ENCODE results near the gene THBS1. TPM values are rescaled to one million over a fixed set of nuclear protein-coding genes. Genes with fewer than 3 reads are reported as not detected.

The THBS1 gene
- total RNA-seq, 1 experiment from 2014 or later, result 37.1 TPM

DNA sequence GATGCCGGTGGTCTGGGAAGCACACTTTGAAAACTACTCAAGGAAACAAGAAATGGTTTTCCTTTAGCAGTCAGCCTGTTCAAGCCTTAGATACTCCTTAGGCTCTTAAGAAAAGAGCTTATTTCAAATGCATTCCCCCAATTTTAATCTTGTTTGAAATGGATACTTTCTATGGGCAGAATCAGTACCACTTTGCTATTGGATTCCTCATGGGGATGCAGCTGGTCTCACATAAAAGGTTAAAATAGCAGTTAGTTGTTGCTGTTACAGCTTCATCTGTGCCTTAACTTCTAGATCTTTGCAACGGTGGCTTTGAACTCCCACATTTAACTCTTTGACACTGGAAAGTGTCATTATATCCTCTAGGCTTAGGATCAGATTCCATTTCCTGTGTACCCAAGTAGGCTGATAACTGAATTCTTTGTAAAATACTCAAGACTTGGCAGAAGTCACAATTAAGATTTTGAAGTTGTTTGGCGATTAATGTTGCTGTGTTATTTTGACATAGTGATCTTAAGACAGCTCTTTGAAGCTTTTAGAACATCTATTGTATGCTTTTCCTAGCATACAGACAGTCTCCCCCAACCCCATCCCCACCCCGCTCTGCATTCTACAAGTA lies 2.2 kb downstream of the THBS1 start:
- TF ChIP-seq CTCF (IDR thresholded peaks at IDR 0.05) (no peak), ARID4B (CRISPR knock-in tag; IDR thresholded peaks at IDR 0.05; ENCODE audit: borderline replicate concordance) (no peak), EMX1 (CRISPR knock-in tag; IDR thresholded peaks at IDR 0.05) (no peak), RORB (CRISPR knock-in tag; IDR thresholded peaks at IDR 0.05) (no peak), NFYB (CRISPR knock-in tag; conservative IDR thresholded peaks at IDR 0.05; ENCODE audit: low read depth) (no peak), ATF1 (CRISPR knock-in tag; IDR thresholded peaks at IDR 0.05) (no peak), CREB1 (CRISPR knock-in tag; IDR thresholded peaks at IDR 0.05) (no peak), MXD4 (CRISPR knock-in tag; IDR thresholded peaks at IDR 0.05; ENCODE audit: borderline replicate concordance) (no peak), ELF4 (CRISPR knock-in tag; IDR thresholded peaks at IDR 0.05; ENCODE audit: low read depth) (no peak), TEAD1 (CRISPR knock-in tag; IDR thresholded peaks at IDR 0.05) (no peak), ZNF232 (CRISPR knock-in tag; IDR thresholded peaks at IDR 0.05) (no peak), AR (CRISPR knock-in tag; IDR thresholded peaks at IDR 0.05) (no peak)
- TF ChIP-seq, protein P1, sequence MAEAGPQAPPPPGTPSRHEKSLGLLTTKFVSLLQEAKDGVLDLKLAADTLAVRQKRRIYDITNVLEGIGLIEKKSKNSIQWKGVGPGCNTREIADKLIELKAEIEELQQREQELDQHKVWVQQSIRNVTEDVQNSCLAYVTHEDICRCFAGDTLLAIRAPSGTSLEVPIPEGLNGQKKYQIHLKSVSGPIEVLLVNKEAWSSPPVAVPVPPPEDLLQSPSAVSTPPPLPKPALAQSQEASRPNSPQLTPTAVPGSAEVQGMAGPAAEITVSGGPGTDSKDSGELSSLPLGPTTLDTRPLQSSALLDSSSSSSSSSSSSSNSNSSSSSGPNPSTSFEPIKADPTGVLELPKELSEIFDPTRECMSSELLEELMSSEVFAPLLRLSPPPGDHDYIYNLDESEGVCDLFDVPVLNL (CRISPR knock-in tag; IDR thresholded peaks at IDR 0.05; ENCODE audit: borderline replicate concordance, low read depth), result no peak
- TF ChIP-seq, protein P2, sequence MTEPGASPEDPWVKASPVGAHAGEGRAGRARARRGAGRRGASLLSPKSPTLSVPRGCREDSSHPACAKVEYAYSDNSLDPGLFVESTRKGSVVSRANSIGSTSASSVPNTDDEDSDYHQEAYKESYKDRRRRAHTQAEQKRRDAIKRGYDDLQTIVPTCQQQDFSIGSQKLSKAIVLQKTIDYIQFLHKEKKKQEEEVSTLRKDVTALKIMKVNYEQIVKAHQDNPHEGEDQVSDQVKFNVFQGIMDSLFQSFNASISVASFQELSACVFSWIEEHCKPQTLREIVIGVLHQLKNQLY (CRISPR knock-in tag; IDR thresholded peaks at IDR 0.05), result no peak
- TF ChIP-seq, protein P3, sequence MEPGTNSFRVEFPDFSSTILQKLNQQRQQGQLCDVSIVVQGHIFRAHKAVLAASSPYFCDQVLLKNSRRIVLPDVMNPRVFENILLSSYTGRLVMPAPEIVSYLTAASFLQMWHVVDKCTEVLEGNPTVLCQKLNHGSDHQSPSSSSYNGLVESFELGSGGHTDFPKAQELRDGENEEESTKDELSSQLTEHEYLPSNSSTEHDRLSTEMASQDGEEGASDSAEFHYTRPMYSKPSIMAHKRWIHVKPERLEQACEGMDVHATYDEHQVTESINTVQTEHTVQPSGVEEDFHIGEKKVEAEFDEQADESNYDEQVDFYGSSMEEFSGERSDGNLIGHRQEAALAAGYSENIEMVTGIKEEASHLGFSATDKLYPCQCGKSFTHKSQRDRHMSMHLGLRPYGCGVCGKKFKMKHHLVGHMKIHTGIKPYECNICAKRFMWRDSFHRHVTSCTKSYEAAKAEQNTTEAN (CRISPR knock-in tag; IDR thresholded peaks at IDR 0.05), result no peak
- H3K4me1 Mint-ChIP-seq, result peaks cover 28% of the 10 kb centered on the region
- H3K4me3 Mint-ChIP-seq, result peak overlapping the region; percentile 26; the same call in 1 of the 2 replicates
- no peak overlapping the region for H3K27ac Mint-ChIP-seq
- no peak for ATAC-seq
- H3K27me3 Mint-ChIP-seq (ENCODE audit: low read depth), result peaks cover 15% of the 10 kb centered on the region
- DNase-seq (ENCODE audit: low spot score), result no peak
- POLR2A ChIA-PET, result interaction anchor here (1.0 to 1.4 kb wide), 3 partner anchors 11 to 370 kb away, joined by 3 to 5 read pairs (median 4); no protein-coding TSS in a partner anchor
- H3K9me3 Mint-ChIP-seq, result no peaks in the 10 kb centered on the region
- CTCF ChIA-PET, result interaction anchor here (0.6 to 5.4 kb wide), 4 partner anchors 174 to 419 kb away, joined by 3 to 40 read pairs (median 6); no protein-coding TSS in a partner anchor
- H3K36me3 Mint-ChIP-seq, result peaks cover 54% of the 10 kb centered on the region
